Measurements from ENCODE around the gene TMEM9B. TPM values are rescaled to one million over a fixed set of nuclear protein-coding genes. Genes with fewer than 3 reads are reported as not detected.
"Not testable (repeated sequence)": the region's sequence is repeated elsewhere in the genome, so short reads cannot be mapped to it uniquely, and the experiment has no call there.

TMEM9B gene
- total RNA-seq (10 to 100 TPM; 19.9 to 30.5 (median 29.4) TPM), total RNA-seq (20.3 to 71.2 (median 41.8) reads per million in 29 experiments)
- total RNA-seq (2013) = 41.9 TPM

DNA sequence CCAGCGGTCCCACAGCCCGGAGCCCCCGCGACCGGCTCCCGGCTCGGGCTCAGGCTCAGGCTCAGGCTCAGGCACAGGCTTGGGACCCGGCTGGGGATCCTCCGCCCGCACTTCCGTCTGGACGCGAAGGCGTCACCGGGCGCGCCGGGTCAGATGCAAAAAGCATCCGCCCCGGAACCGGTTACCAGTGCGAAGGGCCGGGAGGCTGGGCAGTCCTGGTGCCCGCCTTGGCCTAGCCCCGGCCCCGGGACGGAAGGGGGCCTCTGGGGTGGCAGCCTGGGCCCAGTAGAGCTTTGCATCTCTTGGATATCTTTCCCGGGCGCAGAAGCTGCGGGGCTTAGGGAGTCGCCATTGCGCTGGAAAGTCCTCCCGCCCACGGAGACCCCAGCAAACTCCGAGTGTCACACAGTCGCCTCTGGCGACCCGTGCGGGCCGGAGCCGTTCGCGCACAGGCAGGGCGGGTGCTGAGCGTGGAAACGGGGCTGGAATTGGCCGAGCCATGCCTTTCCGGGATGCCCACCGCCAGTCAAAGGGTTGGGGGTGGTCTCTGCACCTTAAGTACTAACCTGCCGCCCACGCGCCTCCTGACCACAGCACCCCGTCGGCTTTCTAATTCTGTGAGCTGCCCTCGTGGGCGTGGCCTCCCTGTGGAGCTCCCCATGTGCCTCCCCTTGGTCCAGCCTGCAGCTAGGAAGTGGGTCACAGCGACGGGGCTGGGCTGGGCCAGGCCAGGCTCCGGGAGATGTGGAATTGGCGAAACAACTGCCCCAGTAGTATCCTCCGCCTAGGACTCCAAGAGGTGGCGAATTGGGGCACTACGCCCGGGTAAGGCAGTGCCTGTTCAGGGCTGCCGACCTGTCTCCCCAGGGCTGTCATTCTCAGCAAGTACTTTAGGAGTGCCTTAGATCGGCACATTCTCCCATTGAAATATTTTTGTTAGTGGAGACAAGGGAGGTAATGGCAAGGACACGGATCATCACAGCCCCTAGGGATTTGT is at the start of gene TMEM9B:
TMEM9B (minus strand) TSS at position 119 of the 997 bp plus-strand sequence. CDS start 129 bp downstream, outside the sequence.
- no peaks in the 10 kb centered on the region for H3K9me3 ChIP-seq
- H3K4me1 ChIP-seq (ENCODE audit: control insufficient read depth in 1 of 2, extremely low read depth in 1 of 2, insufficient read depth in 2 of 2, low read length in 2 of 2) = peaks cover 14 to 26% of the 10 kb centered on the region in 2 experiments
- peaks cover 3 to 4% of the 10 kb centered on the region in 2 donors for H3K36me3 ChIP-seq (ENCODE audit: control insufficient read depth in 2 of 2, extremely low read depth in 1 of 2, insufficient read depth in 1 of 2, low read length in 1 of 2)
- H3K27ac ChIP-seq (ENCODE audit: low read length) = peak within 1 kb of the TSS; percentile 96
- peak within 1 kb of the TSS; percentile 94 to 96 for H3K27ac Mint-ChIP-seq
- H3K4me1 Mint-ChIP-seq = peaks cover 25 to 35% (median 32%) of the 10 kb centered on the region in 3 donors
- peak within 1 kb of the TSS; percentile 91 to 96 (median 94) for H3K4me3 Mint-ChIP-seq
- peak; percentile 85 to 90 (median 88) for ATAC-seq (replicated peaks in 1 of 4)
- H3K27me3 Mint-ChIP-seq = no peaks in the 10 kb centered on the region
- no peaks in the 10 kb centered on the region for H3K9me3 Mint-ChIP-seq
- CTCF ChIA-PET = interaction anchor here (0.5 to 2.2 kb wide), 4 partner anchors 52 to 785 kb away, joined by 3 to 9 read pairs (median 5); partner anchors contain the start of genes RPL27A (in 1 of the 2) and TRIM66 (in 1 of the 2)
- under 1% methylated on average over 65 of the region's 67 CpGs for WGBS (ENCODE audit: insufficient coverage)
- H3K4me3 ChIP-seq (ENCODE audit: control insufficient read depth in 1 of 2, extremely low read depth in 1 of 2, low read length in 1 of 2) = peak within 1 kb of the TSS; percentile 82 to 97
- POLR2A ChIA-PET = interaction anchor here in 1 of 2 donors (1.0 to 1.1 kb wide), 3 partner anchors 11 to 1844 kb away, joined by 3 to 4 read pairs (median 3); partner anchors contain the start of gene ZNF143
- H3K36me3 Mint-ChIP-seq = peaks cover 4% of the 10 kb centered on the region
- peak; percentile 6 to 81 (median 64) for DNase-seq
- no peaks in the 10 kb centered on the region for H3K27me3 ChIP-seq (replicated peaks in 1 of 2; ENCODE audit: control insufficient read depth in 2 of 2, extremely low read depth in 1 of 2, insufficient read depth in 2 of 2, low read length in 1 of 2)

DNA sequence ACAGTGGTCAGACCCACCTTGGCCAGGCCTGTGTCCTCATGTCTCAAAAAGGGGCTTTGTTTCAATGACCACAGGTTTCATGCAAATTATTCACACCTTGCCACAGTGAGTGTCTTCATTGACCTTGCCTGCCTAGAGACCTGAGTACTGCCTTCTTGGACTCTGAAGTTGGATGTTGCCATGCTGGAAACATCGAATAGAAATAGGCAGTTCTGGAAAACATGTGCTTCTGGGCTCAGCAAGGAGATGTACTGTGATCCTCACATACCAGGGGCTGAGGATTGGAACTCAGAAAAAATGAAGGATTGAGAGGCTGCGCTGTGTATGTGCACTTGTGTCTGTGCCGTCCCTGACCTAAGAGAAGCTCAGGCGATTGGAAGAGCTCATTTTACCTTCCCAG is 49.1 kb upstream of the TMEM9B start:
- H3K36me3 ChIP-seq (ENCODE audit: control insufficient read depth in 2 of 2, extremely low read depth in 1 of 2, insufficient read depth in 1 of 2, low read length in 1 of 2) = no peaks in the 10 kb centered on the region
- no peak for DNase-seq
- H3K4me3 ChIP-seq (ENCODE audit: control insufficient read depth in 1 of 2, extremely low read depth in 1 of 2, low read length in 1 of 2) = no peak overlapping the region
- Mint-ChIP-seq H3K27ac (no peak overlapping the region), H3K36me3 (no peaks in the 10 kb centered on the region), H3K9me3 (no peaks in the 10 kb centered on the region), H3K27me3 (peaks cover 5 to 10% of the 10 kb centered on the region in 2 donors), H3K4me1 (peaks cover 17 to 23% (median 17%) of the 10 kb centered on the region in 3 donors), H3K4me3 (no peak overlapping the region)
- WGBS (ENCODE audit: insufficient coverage) = 60% methylated on average over 1 of the region's 4 CpGs
- no peaks in the 10 kb centered on the region for H3K9me3 ChIP-seq
- POLR2A ChIA-PET = interaction anchor here in 1 of 2 donors (0.5 kb wide), 1 partner anchor 44 kb away, joined by 6 read pairs; no protein-coding TSS in a partner anchor
- no peak overlapping the region for H3K27ac ChIP-seq (ENCODE audit: low read length)
- CTCF ChIA-PET = interaction anchor here (0.7 to 4.4 kb wide), 4 partner anchors 47 to 494 kb away, joined by 3 to 77 read pairs (median 24); no protein-coding TSS in a partner anchor
- H3K4me1 ChIP-seq (ENCODE audit: control insufficient read depth in 1 of 2, extremely low read depth in 1 of 2, insufficient read depth in 2 of 2, low read length in 2 of 2) = peaks cover 0 to 11% of the 10 kb centered on the region in 2 experiments
- peaks cover 0 to 8% of the 10 kb centered on the region in 2 experiments for H3K27me3 ChIP-seq (replicated peaks in 1 of 2; ENCODE audit: control insufficient read depth in 2 of 2, extremely low read depth in 1 of 2, insufficient read depth in 2 of 2, low read length in 1 of 2)
- no peak for ATAC-seq (replicated peaks in 1 of 4)

DNA sequence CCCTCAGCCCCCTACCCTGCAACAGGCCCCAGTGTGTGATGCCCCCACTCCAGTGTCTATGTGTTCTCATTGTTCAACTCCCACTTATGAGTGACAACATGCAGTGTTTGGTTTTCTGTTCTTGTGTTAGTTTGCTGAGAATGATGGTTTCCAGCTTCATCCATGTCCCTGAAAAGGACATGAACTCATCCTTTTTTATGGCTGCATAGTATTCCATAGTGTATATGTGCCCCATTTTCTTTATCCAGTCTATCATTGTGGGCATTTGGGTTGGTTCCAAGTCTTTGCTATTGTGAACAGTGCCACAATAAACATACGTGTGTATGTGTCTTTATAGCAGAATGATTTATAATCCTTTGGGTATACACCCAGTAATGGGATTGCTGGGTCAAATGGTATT is 45.3 kb upstream of the TMEM9B start:
- H3K4me1 ChIP-seq (ENCODE audit: control insufficient read depth in 1 of 2, extremely low read depth in 1 of 2, insufficient read depth in 2 of 2, low read length in 2 of 2); CTCF ChIA-PET; H3K27me3 ChIP-seq (replicated peaks in 1 of 2; ENCODE audit: control insufficient read depth in 2 of 2, extremely low read depth in 1 of 2, insufficient read depth in 2 of 2, low read length in 1 of 2); H3K4me3 Mint-ChIP-seq; H3K9me3 Mint-ChIP-seq; H3K27ac Mint-ChIP-seq; H3K4me3 ChIP-seq (ENCODE audit: control insufficient read depth in 1 of 2, extremely low read depth in 1 of 2, low read length in 1 of 2); H3K9me3 ChIP-seq; H3K36me3 Mint-ChIP-seq; H3K27ac ChIP-seq (ENCODE audit: low read length); POLR2A ChIA-PET; ATAC-seq (replicated peaks in 1 of 4); H3K36me3 ChIP-seq (ENCODE audit: control insufficient read depth in 2 of 2, extremely low read depth in 1 of 2, insufficient read depth in 1 of 2, low read length in 1 of 2); DNase-seq: not testable (repeated sequence)
- Mint-ChIP-seq H3K27me3 (peaks cover 7 to 16% of the 10 kb centered on the region in 2 donors), H3K4me1 (peaks cover 6 to 11% (median 8%) of the 10 kb centered on the region in 3 donors)
- WGBS (ENCODE audit: insufficient coverage) = no CpG with 5 or more reads among the region's 1 CpG

DNA sequence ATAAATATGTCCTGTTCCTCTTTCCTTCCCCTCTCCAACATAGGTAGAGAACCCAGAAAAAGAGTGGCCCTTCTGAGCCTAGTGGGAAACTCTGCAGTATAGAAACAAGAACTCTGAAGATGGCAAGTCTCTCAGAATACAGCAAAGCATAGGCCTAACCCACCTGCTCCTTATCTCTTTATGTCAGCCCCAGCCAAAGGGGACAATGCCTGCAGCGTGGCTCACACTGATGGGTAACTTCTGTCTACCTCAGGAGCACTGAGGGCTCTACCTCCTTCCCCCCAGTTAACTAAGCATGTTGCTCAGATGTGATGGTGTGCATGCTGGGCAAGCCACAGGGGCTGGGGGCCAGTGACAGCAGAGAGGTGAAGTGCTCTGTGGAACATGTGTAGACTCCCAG is 44.4 kb upstream of the TMEM9B start:
- H3K36me3 ChIP-seq (ENCODE audit: control insufficient read depth in 2 of 2, extremely low read depth in 1 of 2, insufficient read depth in 1 of 2, low read length in 1 of 2) = no peaks in the 10 kb centered on the region
- no peaks in the 10 kb centered on the region for H3K36me3 Mint-ChIP-seq
- H3K4me1 ChIP-seq (ENCODE audit: control insufficient read depth in 1 of 2, extremely low read depth in 1 of 2, insufficient read depth in 2 of 2, low read length in 2 of 2) = peaks cover 0 to 10% of the 10 kb centered on the region in 2 experiments
- H3K27me3 Mint-ChIP-seq = peaks cover 7 to 14% of the 10 kb centered on the region in 2 donors
- no peak overlapping the region for H3K27ac ChIP-seq (ENCODE audit: low read length)
- CTCF ChIA-PET = no interaction called here
- WGBS (ENCODE audit: insufficient coverage) = no CpG with 5 or more reads among the region's 1 CpG
- ATAC-seq (replicated peaks in 1 of 4) (no peak), DNase-seq (no peak)
- peaks cover 0 to 8% of the 10 kb centered on the region in 2 experiments for H3K27me3 ChIP-seq (replicated peaks in 1 of 2; ENCODE audit: control insufficient read depth in 2 of 2, extremely low read depth in 1 of 2, insufficient read depth in 2 of 2, low read length in 1 of 2)
- H3K9me3 ChIP-seq = no peaks in the 10 kb centered on the region
- no peak overlapping the region for H3K4me3 Mint-ChIP-seq
- H3K4me1 Mint-ChIP-seq = peaks cover 6 to 11% (median 8%) of the 10 kb centered on the region in 3 donors
- no peaks in the 10 kb centered on the region for H3K9me3 Mint-ChIP-seq
- POLR2A ChIA-PET = no interaction called here
- H3K27ac Mint-ChIP-seq = no peak overlapping the region
- H3K4me3 ChIP-seq (ENCODE audit: control insufficient read depth in 1 of 2, extremely low read depth in 1 of 2, low read length in 1 of 2) = no peak overlapping the region

DNA sequence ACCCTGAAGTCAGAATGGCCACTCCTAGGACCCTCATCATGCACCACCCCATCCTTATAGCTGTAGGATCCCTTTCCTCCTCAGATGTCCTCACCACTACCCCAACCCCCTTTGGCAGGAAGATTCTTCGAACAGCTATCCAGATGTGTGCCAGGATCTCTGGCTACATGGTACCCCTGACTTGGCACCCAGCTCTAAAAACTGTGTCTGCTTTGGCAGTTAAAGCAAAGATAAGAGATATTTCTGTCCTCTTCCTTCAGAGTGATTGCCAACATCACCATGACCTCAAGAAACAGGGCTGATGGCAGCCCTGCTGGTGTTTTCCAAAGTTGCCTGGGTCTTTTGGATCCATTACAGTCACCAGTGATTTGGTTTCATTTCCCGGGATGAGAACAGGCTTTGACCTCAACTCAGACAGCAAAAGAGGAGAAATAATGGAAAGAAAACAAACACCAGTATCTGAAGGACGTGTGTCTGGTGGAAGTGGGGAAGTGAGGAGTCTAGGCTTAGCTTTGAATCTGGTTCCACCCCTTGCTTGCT is 43.8 kb upstream of the TMEM9B start:
- Mint-ChIP-seq H3K9me3 (no peaks in the 10 kb centered on the region), H3K27me3 (peaks cover 6 to 8% of the 10 kb centered on the region in 2 donors), H3K4me3 (no peak overlapping the region), H3K36me3 (no peaks in the 10 kb centered on the region), H3K27ac (no peak overlapping the region), H3K4me1 (peaks cover 10 to 15% (median 12%) of the 10 kb centered on the region in 3 donors)
- ChIA-PET POLR2A (no interaction called here), CTCF (interaction anchor here in 1 of 2 donors (1.4 kb wide), 1 partner anchor 9 kb away, joined by 3 read pairs; no protein-coding TSS in a partner anchor)
- ATAC-seq (replicated peaks in 1 of 4) = no peak
- peaks cover 2 to 15% of the 10 kb centered on the region in 2 experiments for H3K4me1 ChIP-seq (ENCODE audit: control insufficient read depth in 1 of 2, extremely low read depth in 1 of 2, insufficient read depth in 2 of 2, low read length in 2 of 2)
- H3K36me3 ChIP-seq (ENCODE audit: control insufficient read depth in 2 of 2, extremely low read depth in 1 of 2, insufficient read depth in 1 of 2, low read length in 1 of 2) = no peaks in the 10 kb centered on the region
- no peaks in the 10 kb centered on the region for H3K9me3 ChIP-seq
- DNase-seq = no peak
- 54% methylated on average over 2 of the region's 3 CpGs for WGBS (ENCODE audit: insufficient coverage)
- peaks cover 0 to 14% of the 10 kb centered on the region in 2 experiments for H3K27me3 ChIP-seq (replicated peaks in 1 of 2; ENCODE audit: control insufficient read depth in 2 of 2, extremely low read depth in 1 of 2, insufficient read depth in 2 of 2, low read length in 1 of 2)
- no peak overlapping the region for H3K27ac ChIP-seq (ENCODE audit: low read length)
- H3K4me3 ChIP-seq (ENCODE audit: control insufficient read depth in 1 of 2, extremely low read depth in 1 of 2, low read length in 1 of 2) = no peak overlapping the region

DNA sequence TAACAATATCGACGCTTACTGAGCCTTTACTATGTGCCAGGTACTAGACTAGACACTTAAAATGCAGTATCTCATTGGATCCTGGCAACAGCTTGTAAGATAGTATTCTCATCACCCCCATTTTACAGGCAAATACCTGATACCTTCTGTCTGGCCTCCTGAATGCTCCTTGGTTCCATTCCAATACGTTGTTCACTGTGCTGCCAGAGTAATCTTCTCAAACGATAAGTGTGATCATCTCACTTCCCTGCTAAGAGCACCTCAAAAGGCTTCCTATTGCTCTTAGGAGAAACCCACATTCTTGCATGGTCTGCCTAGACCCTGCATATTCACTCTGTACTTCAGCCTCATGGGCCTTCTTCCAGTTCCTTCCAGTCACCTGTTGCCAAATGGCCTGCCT is 40.8 kb upstream of the TMEM9B start:
- no peaks in the 10 kb centered on the region for H3K36me3 ChIP-seq (ENCODE audit: control insufficient read depth in 2 of 2, extremely low read depth in 1 of 2, insufficient read depth in 1 of 2, low read length in 1 of 2)
- peak overlapping the region; percentile 35 to 82 (median 64) for H3K4me3 Mint-ChIP-seq
- H3K4me3 ChIP-seq (ENCODE audit: control insufficient read depth in 1 of 2, extremely low read depth in 1 of 2, low read length in 1 of 2) = no peak overlapping the region
- H3K27me3 Mint-ChIP-seq = peaks cover 18 to 25% of the 10 kb centered on the region in 2 donors
- H3K27ac ChIP-seq (ENCODE audit: low read length) = no peak overlapping the region
- H3K9me3 Mint-ChIP-seq = no peaks in the 10 kb centered on the region
- peaks cover 0 to 26% of the 10 kb centered on the region in 2 experiments for H3K27me3 ChIP-seq (replicated peaks in 1 of 2; ENCODE audit: control insufficient read depth in 2 of 2, extremely low read depth in 1 of 2, insufficient read depth in 2 of 2, low read length in 1 of 2)
- no peaks in the 10 kb centered on the region for H3K9me3 ChIP-seq
- H3K36me3 Mint-ChIP-seq = no peaks in the 10 kb centered on the region
- no peak overlapping the region for H3K27ac Mint-ChIP-seq
- POLR2A ChIA-PET = no interaction called here
- H3K4me1 Mint-ChIP-seq = peaks cover 21 to 30% (median 24%) of the 10 kb centered on the region in 3 donors
- no peak for ATAC-seq (replicated peaks in 1 of 4)
- WGBS (ENCODE audit: insufficient coverage) = 78% methylated on average over 3 of the region's 4 CpGs
- CTCF ChIA-PET = interaction anchor here in 1 of 2 donors (0.6 kb wide), 1 partner anchor 12 kb away, joined by 10 read pairs; no protein-coding TSS in a partner anchor
- peak in 1 of 35 experiments; percentile 10 for DNase-seq
- H3K4me1 ChIP-seq (ENCODE audit: control insufficient read depth in 1 of 2, extremely low read depth in 1 of 2, insufficient read depth in 2 of 2, low read length in 2 of 2) = peaks cover 4 to 21% of the 10 kb centered on the region in 2 experiments
